Measurements from ENCODE around the gene TMTC4. TPM values are rescaled to one million over a fixed set of nuclear protein-coding genes. Genes with fewer than 3 reads are reported as not detected.

The TMTC4 gene
- polyA plus RNA-seq, 1 donor from 2014 or later = 123 TPM

DNA sequence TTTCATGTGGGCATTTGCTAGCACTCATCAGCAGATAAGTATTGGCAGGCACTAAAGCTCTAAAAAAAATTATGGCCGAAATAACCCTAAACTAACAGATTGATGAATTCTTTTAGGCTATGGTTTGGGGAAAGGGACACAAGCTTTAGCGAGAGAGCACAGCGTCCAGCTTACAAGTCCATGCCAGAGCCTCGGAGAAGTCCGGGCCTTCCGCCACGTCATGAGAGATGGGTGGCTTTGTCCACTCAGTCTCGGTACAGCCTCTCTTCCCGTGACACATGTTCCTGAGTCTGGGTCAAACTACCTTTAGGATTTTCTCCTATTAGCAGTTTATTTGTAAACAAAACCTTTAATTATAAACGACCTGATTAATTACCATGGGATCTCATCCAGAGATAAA is 27.7 kb downstream of the TMTC4 start:
- no peak overlapping the region for H3K27ac ChIP-seq (ENCODE audit: low read length)
- no peak overlapping the region for H3K4me3 ChIP-seq (ENCODE audit: low read length)

GRCh38 chr13:100646030-100646673 is 28.4 kb downstream of the TMTC4 start:
- no peaks in the 10 kb centered on the region for H3K27me3 ChIP-seq (ENCODE audit: insufficient read depth, low read depth, low read length)
- H3K79me2 ChIP-seq (replicated peaks; ENCODE audit: insufficient read depth, low read length) = no peaks in the 10 kb centered on the region
- no peak overlapping the region for H3K4me3 ChIP-seq (ENCODE audit: low read length)
- H3K9me2 ChIP-seq (ENCODE audit: insufficient read depth, low read length) = no peaks in the 10 kb centered on the region
- H3K36me3 ChIP-seq (ENCODE audit: insufficient read depth, low read length) = peaks cover 1% of the 10 kb centered on the region
- H3K4me2 ChIP-seq (ENCODE audit: low read length) = no peak overlapping the region
- H2AFZ ChIP-seq (ENCODE audit: low read depth, low read length) = no peak overlapping the region
- H3K9ac ChIP-seq (ENCODE audit: low read length) = no peak overlapping the region
- no peaks in the 10 kb centered on the region for H3K9me3 ChIP-seq (ENCODE audit: low read length)
- no peak overlapping the region for H3K27ac ChIP-seq (ENCODE audit: low read length)
- H3F3A ChIP-seq (ENCODE audit: insufficient read depth, low read length, poor library complexity, severe bottlenecking) = no peaks in the 10 kb centered on the region
- H4K20me1 ChIP-seq (ENCODE audit: insufficient read depth) = no peaks in the 10 kb centered on the region
- no peak for TF ChIP-seq EZH2 (IDR thresholded peaks at IDR 0.05; ENCODE audit: borderline replicate concordance, insufficient read depth, low read length, poor library complexity, severe bottlenecking)
- peak; percentile 37 for TF ChIP-seq SMC3 (conservative IDR thresholded peaks at IDR 0.05; ENCODE audit: poor library complexity)
- peak; percentile 45 for TF ChIP-seq CTCF (IDR thresholded peaks at IDR 0.05; ENCODE audit: poor library complexity, severe bottlenecking)
- TF ChIP-seq RAD21 (conservative IDR thresholded peaks at IDR 0.05) = no peak
- TF ChIP-seq REST (IDR thresholded peaks at IDR 0.05; ENCODE audit: borderline replicate concordance) = no peak

More for the DNA sequence above, 27.7 kb downstream of the TMTC4 start:
- H3F3A ChIP-seq (ENCODE audit: insufficient read depth, low read length, poor library complexity, severe bottlenecking) = no peaks in the 10 kb centered on the region
- no peaks in the 10 kb centered on the region for H4K20me1 ChIP-seq (ENCODE audit: insufficient read depth)
- H3K27me3 ChIP-seq (ENCODE audit: insufficient read depth, low read depth, low read length) = no peaks in the 10 kb centered on the region
- H3K36me3 ChIP-seq (ENCODE audit: insufficient read depth, low read length) = no peaks in the 10 kb centered on the region
- H3K4me2 ChIP-seq (ENCODE audit: low read length) = no peak overlapping the region
- H3K9me2 ChIP-seq (ENCODE audit: insufficient read depth, low read length) = no peaks in the 10 kb centered on the region
- TF ChIP-seq SMC3 (conservative IDR thresholded peaks at IDR 0.05; ENCODE audit: poor library complexity) = no peak
- TF ChIP-seq EP300 (conservative IDR thresholded peaks at IDR 0.05; ENCODE audit: poor library complexity, severe bottlenecking) = no peak
- no peak for TF ChIP-seq RAD21 (conservative IDR thresholded peaks at IDR 0.05)
- no peak for TF ChIP-seq REST (IDR thresholded peaks at IDR 0.05; ENCODE audit: borderline replicate concordance)
- no peak for TF ChIP-seq MXI1 (conservative IDR thresholded peaks at IDR 0.05; ENCODE audit: poor library complexity, severe bottlenecking)
- no peak for TF ChIP-seq TAF1 (IDR thresholded peaks at IDR 0.05; ENCODE audit: low read depth)
- TF ChIP-seq CTCF (IDR thresholded peaks at IDR 0.05; ENCODE audit: poor library complexity, severe bottlenecking) = no peak
- no peak for TF ChIP-seq POLR2AphosphoS5 (IDR thresholded peaks at IDR 0.05)
- TF ChIP-seq EZH2 (IDR thresholded peaks at IDR 0.05; ENCODE audit: borderline replicate concordance, insufficient read depth, low read length, poor library complexity, severe bottlenecking) = no peak
- no peak overlapping the region for H3K9ac ChIP-seq (ENCODE audit: low read length)
- H3K9me3 ChIP-seq (ENCODE audit: low read length) = no peaks in the 10 kb centered on the region
- H3K79me2 ChIP-seq (replicated peaks; ENCODE audit: insufficient read depth, low read length) = no peaks in the 10 kb centered on the region
- H2AFZ ChIP-seq (ENCODE audit: low read depth, low read length) = no peak overlapping the region
